Neutrophil (primary cell): ENCODE measurements around the gene TBKBP1.
A peak's percentile ranks its signal among the peaks of the same experiment; 100 is the strongest.

Source experiments
- H3K27ac ChIP-seq: fragments of 200-600 bp; sonication (generic); 2 replicates; pipeline ENCODE4 v1.5.1; 2016; ENCODE audit warnings: mild to moderate bottlenecking, moderate library complexity
- H3K27me3 ChIP-seq: fragments of 200-600 bp; sonication (generic); 2 replicates; pipeline ENCODE4 v1.6.0; 2016; ENCODE audit warnings: mild to moderate bottlenecking
- H3K36me3 ChIP-seq: fragments of 200-600 bp; sonication (generic); 2 replicates; pipeline ENCODE4 v1.5.1; 2017
- H3K4me1 ChIP-seq, 2 experiments: fragments of 200-600 bp in 1 of 2; sonication (generic) in 1 of 2; 1 replicate in 1 of 2; 2 replicates in 1 of 2; pipeline versions ENCODE4 v1.5.1 to v1.6.1; 2013 to 2016; ENCODE audit warnings: low read depth in 1 of 2, low read length in 1 of 2, mild to moderate bottlenecking in 1 of 2, moderate library complexity in 1 of 2; ENCODE audit not compliant: control insufficient read depth in 1 of 2, insufficient read depth in 1 of 2
- H3K4me3 ChIP-seq, 2 experiments: fragments of 200-600 bp in 1 of 2; sonication (generic) in 1 of 2; 1 replicate in 1 of 2; 2 replicates in 1 of 2; pipeline ENCODE4 v1.5.1; 2013 to 2016; ENCODE audit warnings: low read depth in 1 of 2, low read length in 1 of 2, mild to moderate bottlenecking in 1 of 2, moderate library complexity in 1 of 2
- H3K9me3 ChIP-seq: fragments of 200-600 bp; sonication (generic); 2 replicates; pipeline ENCODE4 v1.5.1; 2016
- TF ChIP-seq, protein P1 (sequence below): fragments of 200-600 bp; sonication (generic); IDR thresholded peaks from 2 replicates; pipeline ENCODE4 v1.5.1; 2016; ENCODE audit warnings: antibody characterized with exemption

TBKBP1 gene

GRCh38 chr17:47741793-47742145 lies 47.8 kb downstream of the TBKBP1 start:
- TF ChIP-seq, protein P1, sequence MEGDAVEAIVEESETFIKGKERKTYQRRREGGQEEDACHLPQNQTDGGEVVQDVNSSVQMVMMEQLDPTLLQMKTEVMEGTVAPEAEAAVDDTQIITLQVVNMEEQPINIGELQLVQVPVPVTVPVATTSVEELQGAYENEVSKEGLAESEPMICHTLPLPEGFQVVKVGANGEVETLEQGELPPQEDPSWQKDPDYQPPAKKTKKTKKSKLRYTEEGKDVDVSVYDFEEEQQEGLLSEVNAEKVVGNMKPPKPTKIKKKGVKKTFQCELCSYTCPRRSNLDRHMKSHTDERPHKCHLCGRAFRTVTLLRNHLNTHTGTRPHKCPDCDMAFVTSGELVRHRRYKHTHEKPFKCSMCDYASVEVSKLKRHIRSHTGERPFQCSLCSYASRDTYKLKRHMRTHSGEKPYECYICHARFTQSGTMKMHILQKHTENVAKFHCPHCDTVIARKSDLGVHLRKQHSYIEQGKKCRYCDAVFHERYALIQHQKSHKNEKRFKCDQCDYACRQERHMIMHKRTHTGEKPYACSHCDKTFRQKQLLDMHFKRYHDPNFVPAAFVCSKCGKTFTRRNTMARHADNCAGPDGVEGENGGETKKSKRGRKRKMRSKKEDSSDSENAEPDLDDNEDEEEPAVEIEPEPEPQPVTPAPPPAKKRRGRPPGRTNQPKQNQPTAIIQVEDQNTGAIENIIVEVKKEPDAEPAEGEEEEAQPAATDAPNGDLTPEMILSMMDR: no peak
- H3K27ac ChIP-seq: no peak overlapping the region
- peaks cover 82% of the 10 kb centered on the region for H3K27me3 ChIP-seq
- H3K4me3 ChIP-seq: no peak overlapping the region
- H3K4me1 ChIP-seq: no peaks in the 10 kb centered on the region
- H3K36me3 ChIP-seq: no peaks in the 10 kb centered on the region
- H3K9me3 ChIP-seq: no peaks in the 10 kb centered on the region

- H3K27me3 ChIP-seq: peaks cover 83% of the 10 kb centered on the region
- TF ChIP-seq, protein P1: peak; percentile 9
- no peaks in the 10 kb centered on the region for H3K4me1 ChIP-seq
- H3K9me3 ChIP-seq: no peaks in the 10 kb centered on the region
- H3K4me3 ChIP-seq: no peak overlapping the region
- H3K27ac ChIP-seq: no peak overlapping the region
- H3K36me3 ChIP-seq: no peaks in the 10 kb centered on the region
Measured at GRCh38 chr17:47742319-47743181, 48.6 kb downstream of the TBKBP1 start.

- Histone ChIP-seq H3K4me1 (no peaks in the 10 kb centered on the region), H3K36me3 (no peaks in the 10 kb centered on the region), H3K27me3 (peaks cover 88% of the 10 kb centered on the region)
Measured at GRCh38 chr17:47744168-47745036, 50.4 kb downstream of the TBKBP1 start.

DNA sequence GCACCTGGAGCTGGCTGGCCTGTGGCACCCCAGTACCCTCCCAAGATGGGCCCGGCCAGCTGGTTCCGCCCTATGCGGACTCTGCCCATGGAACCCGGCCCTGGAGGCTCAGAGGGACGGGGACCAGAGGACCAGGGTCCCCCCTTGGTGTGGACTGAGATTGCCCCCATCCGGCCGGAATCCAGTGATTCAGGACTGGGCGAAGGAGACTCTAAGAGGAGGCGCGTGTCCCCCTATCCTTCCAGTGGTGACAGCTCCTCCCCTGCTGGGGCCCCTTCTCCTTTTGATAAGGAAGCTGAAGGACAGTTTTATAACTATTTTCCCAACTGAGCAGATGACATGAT lies 51.0 kb downstream of the TBKBP1 start:
- Histone ChIP-seq H3K27ac (no peak overlapping the region), H3K4me3 (no peak overlapping the region), H3K4me1 (no peaks in the 10 kb centered on the region), H3K27me3 (peaks cover 90% of the 10 kb centered on the region), H3K36me3 (no peaks in the 10 kb centered on the region), H3K9me3 (no peaks in the 10 kb centered on the region)
- TF ChIP-seq, protein P1: no peak

More at GRCh38 chr17:47744168-47745036, 50.4 kb downstream of the TBKBP1 start:
- TF ChIP-seq, protein P1: no peak
- Histone ChIP-seq H3K4me3 (no peak overlapping the region), H3K27ac (no peak overlapping the region), H3K9me3 (no peaks in the 10 kb centered on the region)

DNA sequence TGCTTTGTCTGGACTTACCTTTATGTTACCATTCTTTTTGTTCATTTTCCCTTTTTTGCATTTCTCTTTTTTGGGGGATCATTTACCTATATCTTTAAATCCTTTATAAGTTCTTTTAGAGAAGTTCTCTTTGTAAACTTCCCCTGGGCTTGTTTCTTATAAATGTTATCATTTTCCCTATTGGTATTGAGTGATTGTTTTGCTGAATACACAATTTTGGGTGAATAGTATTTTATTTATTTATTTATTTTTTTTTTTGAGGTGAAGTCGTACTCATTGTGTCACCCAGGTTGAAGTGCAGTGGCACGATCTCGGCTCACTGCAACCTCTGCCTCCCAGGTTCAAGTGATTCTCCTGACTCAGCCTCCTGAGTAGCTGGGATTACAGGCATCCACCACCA lies 57.5 kb downstream of the TBKBP1 start:
- TF ChIP-seq, protein P1: no peak
- Histone ChIP-seq H3K4me1 (no peaks in the 10 kb centered on the region), H3K4me3 (no peak overlapping the region), H3K9me3 (no peaks in the 10 kb centered on the region), H3K27ac (no peak overlapping the region), H3K36me3 (no peaks in the 10 kb centered on the region), H3K27me3 (peaks cover 63% of the 10 kb centered on the region)
